Measurements from ENCODE around the gene CDK6. TPM values are rescaled to one million over a fixed set of nuclear protein-coding genes. Genes with fewer than 3 reads are reported as not detected.

The CDK6 gene
- total RNA-seq, 4 donors from 2014 or later, result 11.2 to 18.5 (median 13.2) TPM

DNA sequence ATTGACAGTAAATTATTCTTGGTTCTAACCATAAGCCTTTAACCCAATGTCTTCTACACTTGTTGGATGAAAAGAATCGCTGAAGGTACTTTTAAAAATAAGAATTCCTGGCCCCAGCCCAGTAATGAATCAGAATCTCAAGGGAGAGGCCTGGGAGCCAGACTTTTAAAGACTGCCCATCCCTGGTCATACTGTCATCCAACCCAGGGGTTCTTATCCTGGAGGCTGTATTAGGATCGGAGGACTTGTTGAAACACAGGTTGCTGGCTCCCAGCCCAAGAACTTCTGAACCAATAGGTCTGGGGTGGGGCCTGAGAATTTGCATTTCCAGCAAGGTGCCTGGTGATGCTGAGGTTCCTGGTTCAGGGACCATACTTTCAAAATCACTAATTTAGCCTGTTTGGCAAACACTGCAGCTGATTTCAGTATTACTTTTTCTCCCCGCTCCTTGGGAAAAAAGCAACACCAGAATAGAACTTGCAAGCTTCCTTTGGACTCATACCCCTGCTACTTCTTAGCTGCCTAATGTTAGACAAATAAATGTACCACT, 166.7 kb downstream of the CDK6 start:
- Histone ChIP-seq H3K4me1 (no peaks in the 10 kb centered on the region), H3K4me3 (replicated peaks in 1 of 3) (no peak overlapping the region), H3K27me3 (no peaks in the 10 kb centered on the region), H3K36me3 (no peaks in the 10 kb centered on the region), H3K27ac (no peak overlapping the region), H3K9me3 (no peaks in the 10 kb centered on the region)
- TF ChIP-seq CTCF (IDR thresholded peaks at IDR 0.05), result no peak
- no peak for TF ChIP-seq POLR2A (IDR thresholded peaks at IDR 0.05)
- 87 to 89% methylated on average over 3 of the region's 3 CpGs for WGBS, 2 donors
- DNase-seq, result no peak
- intact Hi-C loops (cut with DNase I), result no loop called here

GRCh38 chr7:92668564-92668963, 167.8 kb downstream of the CDK6 start:
- TF ChIP-seq POLR2A (IDR thresholded peaks at IDR 0.05) (no peak), CTCF (IDR thresholded peaks at IDR 0.05) (no peak)
- intact Hi-C loops (cut with DNase I), result no loop called here
- H3K27ac ChIP-seq, result no peak overlapping the region
- no peak overlapping the region for H3K4me3 ChIP-seq (replicated peaks in 1 of 3)
- H3K36me3 ChIP-seq, result no peaks in the 10 kb centered on the region
- H3K4me1 ChIP-seq, result no peaks in the 10 kb centered on the region
- no peaks in the 10 kb centered on the region for H3K27me3 ChIP-seq
- no peak for DNase-seq
- no peaks in the 10 kb centered on the region for H3K9me3 ChIP-seq

GRCh38 chr7:92667816-92668535, 168.4 kb downstream of the CDK6 start:
- Histone ChIP-seq H3K4me3 (replicated peaks in 1 of 3) (no peak overlapping the region), H3K9me3 (no peaks in the 10 kb centered on the region), H3K27me3 (no peaks in the 10 kb centered on the region), H3K27ac (no peak overlapping the region), H3K4me1 (no peaks in the 10 kb centered on the region), H3K36me3 (no peaks in the 10 kb centered on the region)
- no peak for TF ChIP-seq POLR2A (IDR thresholded peaks at IDR 0.05)
- TF ChIP-seq CTCF (IDR thresholded peaks at IDR 0.05), result no peak
- no peak for DNase-seq
- 95 to 97% methylated on average over 6 of the region's 6 CpGs for WGBS, 2 donors
- intact Hi-C loops (cut with DNase I), result no loop called here

- TF ChIP-seq POLR2A (IDR thresholded peaks at IDR 0.05), result no peak
- TF ChIP-seq CTCF (IDR thresholded peaks at IDR 0.05), result no peak
- intact Hi-C loops (cut with DNase I), result no loop called here
- WGBS, 2 donors, result 94 to 98% methylated on average over 2 of the region's 2 CpGs
Observed at GRCh38 chr7:92665926-92666325, 170.4 kb downstream of the CDK6 start.

GRCh38 chr7:92661651-92662050, 174.7 kb downstream of the CDK6 start:
- H3K27ac ChIP-seq, result no peak overlapping the region
- 94 to 100% methylated on average over 1 of the region's 1 CpG for WGBS, 2 donors
- no peak for TF ChIP-seq CTCF (IDR thresholded peaks at IDR 0.05)
- no peak for TF ChIP-seq POLR2A (IDR thresholded peaks at IDR 0.05)
- intact Hi-C loops (cut with DNase I), result no loop called here
- no peaks in the 10 kb centered on the region for H3K27me3 ChIP-seq
- no peak overlapping the region for H3K4me3 ChIP-seq (replicated peaks in 1 of 3)
- no peaks in the 10 kb centered on the region for H3K4me1 ChIP-seq
- no peaks in the 10 kb centered on the region for H3K36me3 ChIP-seq
- DNase-seq, result no peak
- H3K9me3 ChIP-seq, result no peaks in the 10 kb centered on the region

More at GRCh38 chr7:92665926-92666325, 170.4 kb downstream of the CDK6 start:
- no peaks in the 10 kb centered on the region for H3K4me1 ChIP-seq
- no peak for DNase-seq
- no peaks in the 10 kb centered on the region for H3K36me3 ChIP-seq
- H3K27ac ChIP-seq, result no peak overlapping the region
- H3K4me3 ChIP-seq (replicated peaks in 1 of 3), result no peak overlapping the region
- no peaks in the 10 kb centered on the region for H3K9me3 ChIP-seq
- no peaks in the 10 kb centered on the region for H3K27me3 ChIP-seq

Data from thyroid gland (tissue), 4 donors.